Measurements from ENCODE around the gene TEX26. TPM values are rescaled to one million over a fixed set of nuclear protein-coding genes. Genes with fewer than 3 reads are reported as not detected.

Gene TEX26
- total RNA-seq, 1 experiment from 2014 or later, result not detected

DNA sequence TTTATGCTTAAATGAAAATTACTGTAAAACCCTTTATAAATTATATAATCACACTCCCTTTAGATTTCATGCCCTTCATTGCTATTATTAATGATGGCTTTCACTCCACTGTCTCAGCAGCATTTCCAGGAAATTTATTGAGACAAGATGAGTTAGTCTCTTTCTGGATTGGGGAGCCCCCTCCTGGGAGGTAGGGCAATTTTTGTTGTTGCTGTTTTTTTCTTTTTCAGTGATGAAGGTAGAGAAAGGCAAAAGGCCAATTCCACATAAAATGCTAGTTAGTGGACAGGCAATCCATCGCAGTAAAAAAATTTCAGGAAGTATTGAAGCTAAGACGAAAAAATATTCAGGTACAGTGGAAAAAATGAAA, 80.2 kb downstream of the TEX26 start:
- peaks cover 5% of the 10 kb centered on the region for H3K4me1 Mint-ChIP-seq (ENCODE audit: insufficient read depth, unreplicated experiment)
- TF ChIP-seq, protein P1, sequence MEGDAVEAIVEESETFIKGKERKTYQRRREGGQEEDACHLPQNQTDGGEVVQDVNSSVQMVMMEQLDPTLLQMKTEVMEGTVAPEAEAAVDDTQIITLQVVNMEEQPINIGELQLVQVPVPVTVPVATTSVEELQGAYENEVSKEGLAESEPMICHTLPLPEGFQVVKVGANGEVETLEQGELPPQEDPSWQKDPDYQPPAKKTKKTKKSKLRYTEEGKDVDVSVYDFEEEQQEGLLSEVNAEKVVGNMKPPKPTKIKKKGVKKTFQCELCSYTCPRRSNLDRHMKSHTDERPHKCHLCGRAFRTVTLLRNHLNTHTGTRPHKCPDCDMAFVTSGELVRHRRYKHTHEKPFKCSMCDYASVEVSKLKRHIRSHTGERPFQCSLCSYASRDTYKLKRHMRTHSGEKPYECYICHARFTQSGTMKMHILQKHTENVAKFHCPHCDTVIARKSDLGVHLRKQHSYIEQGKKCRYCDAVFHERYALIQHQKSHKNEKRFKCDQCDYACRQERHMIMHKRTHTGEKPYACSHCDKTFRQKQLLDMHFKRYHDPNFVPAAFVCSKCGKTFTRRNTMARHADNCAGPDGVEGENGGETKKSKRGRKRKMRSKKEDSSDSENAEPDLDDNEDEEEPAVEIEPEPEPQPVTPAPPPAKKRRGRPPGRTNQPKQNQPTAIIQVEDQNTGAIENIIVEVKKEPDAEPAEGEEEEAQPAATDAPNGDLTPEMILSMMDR (IDR thresholded peaks at IDR 0.05; ENCODE audit: unreplicated experiment), result peak; percentile 35
- no TSS peak for BruUV-seq (replicated peaks)
- POLR2A ChIA-PET, result interaction anchor here (0.6 kb wide), 1 partner anchor 26 kb away, joined by 3 read pairs; no protein-coding TSS in a partner anchor
- DNase-seq (ENCODE audit: unreplicated experiment), result peak; percentile 50
- CTCF ChIA-PET, result interaction anchor here (0.6 to 1.6 kb wide), 6 partner anchors 32 to 1180 kb away, joined by 3 to 7 read pairs (median 4); no protein-coding TSS in a partner anchor
- H3K27me3 Mint-ChIP-seq (ENCODE audit: insufficient read depth, unreplicated experiment), result no peaks in the 10 kb centered on the region
- H3K9me3 Mint-ChIP-seq (ENCODE audit: unreplicated experiment), result no peaks in the 10 kb centered on the region
- no peaks in the 10 kb centered on the region for H3K36me3 Mint-ChIP-seq (ENCODE audit: insufficient read depth, unreplicated experiment)
- H3K4me3 Mint-ChIP-seq (ENCODE audit: unreplicated experiment), result no peak overlapping the region
- intact Hi-C loops (cut with micrococcal nuclease), result loop anchor here (2.0 to 10.0 kb wide), 3 partner anchors 210 to 398 kb away; partner anchors contain the start of gene USPL1
- no peak overlapping the region for H3K27ac Mint-ChIP-seq (ENCODE audit: low read depth, unreplicated experiment)

DNA sequence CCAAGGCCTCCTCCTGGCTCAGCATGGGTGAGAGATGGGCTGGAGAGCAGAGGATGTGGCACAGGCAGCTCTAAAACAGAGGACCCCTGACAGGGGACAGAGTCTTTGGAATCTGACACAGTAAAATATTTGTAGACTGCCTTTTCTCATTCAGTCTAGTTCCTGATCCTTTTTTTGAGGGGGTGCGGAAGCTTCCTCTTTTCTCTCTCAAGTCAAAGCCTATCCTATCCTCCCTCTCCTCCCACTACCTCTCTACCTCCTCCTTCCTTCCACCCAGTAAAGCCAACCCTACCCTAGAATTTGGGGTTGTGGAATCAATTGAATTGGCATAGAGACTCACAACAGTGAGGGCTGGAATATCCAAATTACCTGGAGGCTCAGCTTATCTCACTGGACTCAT, 82.0 kb downstream of the TEX26 start:
- intact Hi-C loops (cut with micrococcal nuclease), result loop anchor here (10.0 kb wide), 2 partner anchors 340 to 400 kb away; partner anchors contain the start of gene USPL1
- Mint-ChIP-seq H3K4me3 (ENCODE audit: unreplicated experiment) (no peak overlapping the region), H3K27ac (ENCODE audit: low read depth, unreplicated experiment) (no peak overlapping the region), H3K9me3 (ENCODE audit: unreplicated experiment) (no peaks in the 10 kb centered on the region), H3K4me1 (ENCODE audit: insufficient read depth, unreplicated experiment) (no peaks in the 10 kb centered on the region), H3K36me3 (ENCODE audit: insufficient read depth, unreplicated experiment) (no peaks in the 10 kb centered on the region), H3K27me3 (ENCODE audit: insufficient read depth, unreplicated experiment) (no peaks in the 10 kb centered on the region)
- POLR2A ChIA-PET, result no interaction called here
- TF ChIP-seq, protein P1 (IDR thresholded peaks at IDR 0.05; ENCODE audit: unreplicated experiment), result no peak
- BruUV-seq (replicated peaks), result no TSS peak
- CTCF ChIA-PET, result interaction anchor here (0.6 to 1.9 kb wide), 5 partner anchors 30 to 968 kb away, joined by 3 to 5 read pairs (median 4); partner anchors contain the start of gene ALOX5AP
- no peak for DNase-seq (ENCODE audit: unreplicated experiment)

DNA sequence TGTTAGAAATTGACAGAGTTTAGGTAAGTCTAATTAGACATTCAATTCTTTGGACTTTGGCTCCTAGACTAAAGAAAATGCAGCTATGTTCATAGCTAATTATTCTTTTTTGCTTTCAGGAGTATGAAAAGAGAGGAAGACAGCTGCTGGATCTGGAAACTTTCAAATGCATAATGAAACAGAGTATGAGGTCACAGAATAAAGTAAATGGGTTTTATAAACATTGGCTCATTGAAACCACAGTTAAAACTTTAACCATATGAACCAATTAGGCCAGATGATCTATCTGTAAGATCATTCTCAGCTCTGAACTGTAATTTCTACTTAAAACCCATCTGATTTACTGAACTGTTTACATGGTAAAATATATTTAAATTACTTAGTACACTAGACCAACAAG, 82.7 kb downstream of the TEX26 start:
- H3K9me3 Mint-ChIP-seq (ENCODE audit: unreplicated experiment), result no peaks in the 10 kb centered on the region
- H3K4me1 Mint-ChIP-seq (ENCODE audit: insufficient read depth, unreplicated experiment), result no peaks in the 10 kb centered on the region
- TF ChIP-seq, protein P1 (IDR thresholded peaks at IDR 0.05; ENCODE audit: unreplicated experiment), result no peak
- POLR2A ChIA-PET, result no interaction called here
- no TSS peak for BruUV-seq (replicated peaks)
- no peak overlapping the region for H3K4me3 Mint-ChIP-seq (ENCODE audit: unreplicated experiment)
- H3K27me3 Mint-ChIP-seq (ENCODE audit: insufficient read depth, unreplicated experiment), result no peaks in the 10 kb centered on the region
- H3K36me3 Mint-ChIP-seq (ENCODE audit: insufficient read depth, unreplicated experiment), result no peaks in the 10 kb centered on the region
- CTCF ChIA-PET, result interaction anchor here (0.8 to 1.9 kb wide), 4 partner anchors 30 to 212 kb away, joined by 3 to 5 read pairs (median 4); no protein-coding TSS in a partner anchor
- H3K27ac Mint-ChIP-seq (ENCODE audit: low read depth, unreplicated experiment), result no peak overlapping the region
- DNase-seq (ENCODE audit: unreplicated experiment), result no peak
- intact Hi-C loops (cut with micrococcal nuclease), result loop anchor here (10.0 kb wide), 2 partner anchors 340 to 400 kb away; partner anchors contain the start of gene USPL1

DNA sequence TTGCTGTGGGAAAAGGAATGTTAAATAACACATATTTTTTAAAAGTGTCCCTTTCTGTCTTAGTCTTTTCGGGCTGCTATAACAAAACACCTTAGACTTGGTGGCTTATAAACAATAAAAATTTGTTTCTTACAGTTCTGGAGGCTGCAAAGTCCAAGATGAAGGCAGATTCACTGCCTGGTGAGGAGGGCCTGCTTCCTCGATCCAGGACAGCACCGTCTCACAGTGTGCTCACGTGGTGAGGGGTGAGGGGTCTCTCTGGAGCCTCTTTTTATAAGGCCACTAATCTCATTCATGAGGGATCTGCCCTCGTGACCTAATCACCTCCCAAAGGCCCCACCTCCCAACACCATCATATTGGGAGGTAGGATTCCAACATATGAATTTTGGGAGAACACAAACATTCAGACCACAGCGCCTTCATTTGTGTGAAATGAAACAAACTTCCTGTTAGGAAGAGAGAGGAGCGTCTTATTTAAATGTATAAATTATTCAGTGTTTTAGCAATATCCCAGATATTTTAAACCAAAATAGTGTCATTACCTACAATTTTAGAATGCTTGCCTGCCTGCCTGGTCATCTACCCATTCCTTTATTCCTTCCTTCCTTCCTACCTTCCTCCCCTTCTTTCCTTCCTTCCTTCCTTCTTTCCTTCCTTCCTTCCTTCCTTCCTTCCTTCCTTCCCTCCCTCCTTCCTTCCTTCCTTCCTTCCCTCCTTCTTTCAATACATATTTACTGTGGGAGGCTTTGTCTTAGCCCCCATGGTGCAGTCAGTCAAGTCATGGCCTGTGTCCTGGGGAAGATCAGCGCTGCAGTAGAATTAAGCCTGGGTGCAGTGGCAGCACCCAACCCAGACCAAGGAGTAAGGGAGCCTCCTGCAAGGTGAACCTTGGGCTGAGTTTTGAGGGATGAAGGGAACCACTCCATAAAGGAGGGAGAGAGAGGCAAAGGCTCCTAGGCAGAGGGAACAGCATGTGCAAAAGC, 84.2 kb downstream of the TEX26 start:
- H3K27ac Mint-ChIP-seq (ENCODE audit: low read depth, unreplicated experiment), result no peak overlapping the region
- POLR2A ChIA-PET, result no interaction called here

More for the DNA sequence above, 84.2 kb downstream of the TEX26 start:
- no peak for DNase-seq (ENCODE audit: unreplicated experiment)
- intact Hi-C loops (cut with micrococcal nuclease), result loop anchor here (10.0 kb wide), 2 partner anchors 342 to 402 kb away; partner anchors contain the start of gene USPL1
- Mint-ChIP-seq H3K4me1 (ENCODE audit: insufficient read depth, unreplicated experiment) (no peaks in the 10 kb centered on the region), H3K4me3 (ENCODE audit: unreplicated experiment) (no peak overlapping the region), H3K9me3 (ENCODE audit: unreplicated experiment) (no peaks in the 10 kb centered on the region), H3K27me3 (ENCODE audit: insufficient read depth, unreplicated experiment) (peaks cover 11% of the 10 kb centered on the region), H3K36me3 (ENCODE audit: insufficient read depth, unreplicated experiment) (no peaks in the 10 kb centered on the region)
- no TSS peak for BruUV-seq (replicated peaks)
- TF ChIP-seq, protein P1 (IDR thresholded peaks at IDR 0.05; ENCODE audit: unreplicated experiment), result no peak
- CTCF ChIA-PET, result no interaction called here
